ENCODE measurements around the gene KIF20A. TPM values are rescaled to one million over a fixed set of nuclear protein-coding genes. Genes with fewer than 3 reads are reported as not detected.

Gene KIF20A
- 38.7 to 44.6 TPM (median 41.8 TPM) in 5 replicates for total RNA-seq (2022; extraction: Qiagen RNA extraction)

DNA sequence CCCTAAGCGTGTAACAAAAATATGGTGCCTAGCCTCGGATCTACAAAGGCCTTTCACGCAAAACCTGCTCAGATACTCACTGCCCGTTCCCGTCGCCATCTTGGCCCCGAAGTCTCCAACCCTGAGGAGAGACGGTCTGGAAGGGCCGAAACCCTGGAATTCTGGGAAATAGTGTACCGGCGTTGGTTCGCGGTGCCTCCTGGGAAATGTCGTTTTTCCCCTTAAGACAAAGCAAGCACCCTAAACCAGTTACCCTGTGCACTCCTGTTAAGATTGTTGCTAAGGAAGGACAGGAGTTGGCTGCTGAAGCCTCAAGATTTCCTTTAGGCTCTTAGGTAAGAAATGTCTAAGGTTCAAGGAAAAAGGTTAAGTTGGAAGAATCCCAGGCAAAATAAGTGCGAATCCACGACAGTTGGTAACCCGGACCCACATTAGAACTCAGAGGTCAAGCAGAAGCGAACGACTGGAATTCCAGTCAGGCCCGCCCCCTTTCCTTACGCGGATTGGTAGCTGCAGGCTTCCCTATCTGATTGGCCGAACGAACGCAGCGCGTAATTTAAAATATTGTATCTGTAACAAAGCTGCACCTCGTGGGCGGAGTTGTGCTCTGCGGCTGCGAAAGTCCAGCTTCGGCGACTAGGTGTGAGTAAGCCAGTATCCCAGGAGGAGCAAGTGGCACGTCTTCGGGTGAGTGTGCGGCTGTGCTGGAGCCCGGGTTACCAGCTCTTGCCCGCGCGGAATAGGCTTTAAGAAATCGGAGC is at the start of gene KIF20A, which contains the start of gene BRD8:
Gene KIF20A, plus strand, starts transcription at position 597 of the 761 bp plus-strand sequence. CDS start 569 bp downstream, outside the sequence.
Gene BRD8, minus strand, starts transcription at position 115 of the 761 bp plus-strand sequence. Its CDS starts 16 bp downstream, at position 99.

DNA sequence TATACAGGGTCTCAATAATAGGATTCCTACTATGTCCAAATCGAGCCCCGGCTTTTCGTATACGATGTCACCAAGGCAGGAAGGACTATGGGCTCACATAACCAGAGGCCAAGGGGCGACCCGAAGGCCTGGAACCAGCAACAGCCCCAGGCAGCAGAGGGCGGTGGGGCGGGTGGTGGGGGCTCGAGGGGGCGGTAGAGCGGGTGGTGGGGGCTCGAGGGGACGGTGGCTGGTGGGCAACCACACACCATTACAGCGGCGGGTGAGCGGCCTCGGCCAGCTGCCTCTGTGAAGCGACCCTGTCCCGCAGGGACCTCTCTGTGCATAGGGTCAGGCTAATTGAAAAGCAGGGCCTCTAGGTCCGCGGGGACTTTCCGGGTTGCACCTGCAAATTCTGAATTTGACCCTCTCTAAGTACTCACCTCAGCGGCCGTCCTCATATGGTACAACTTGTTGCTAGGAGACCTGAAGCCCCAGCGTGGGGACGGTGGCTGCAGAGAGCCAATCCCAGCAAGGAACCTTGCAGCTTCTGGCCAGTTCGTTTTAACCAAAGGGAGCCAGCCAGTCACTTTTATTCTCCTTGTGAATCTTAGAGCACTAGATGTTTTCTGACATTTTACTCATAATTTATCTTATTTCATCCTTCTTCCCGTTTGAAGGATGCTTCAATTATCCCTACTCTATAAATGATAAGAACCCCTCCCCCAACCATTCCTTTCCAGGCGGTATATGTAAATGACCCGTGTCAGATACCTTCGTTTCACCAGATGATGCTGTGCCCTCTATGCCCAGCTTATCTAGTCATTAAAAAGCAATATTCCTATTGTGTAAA is 39.7 kb upstream of the KIF20A start, which contains the start of gene NME5:
Gene NME5, minus strand, starts transcription at position 480 of the 832 bp plus-strand sequence. CDS start 648 bp downstream, outside the sequence.

DNA sequence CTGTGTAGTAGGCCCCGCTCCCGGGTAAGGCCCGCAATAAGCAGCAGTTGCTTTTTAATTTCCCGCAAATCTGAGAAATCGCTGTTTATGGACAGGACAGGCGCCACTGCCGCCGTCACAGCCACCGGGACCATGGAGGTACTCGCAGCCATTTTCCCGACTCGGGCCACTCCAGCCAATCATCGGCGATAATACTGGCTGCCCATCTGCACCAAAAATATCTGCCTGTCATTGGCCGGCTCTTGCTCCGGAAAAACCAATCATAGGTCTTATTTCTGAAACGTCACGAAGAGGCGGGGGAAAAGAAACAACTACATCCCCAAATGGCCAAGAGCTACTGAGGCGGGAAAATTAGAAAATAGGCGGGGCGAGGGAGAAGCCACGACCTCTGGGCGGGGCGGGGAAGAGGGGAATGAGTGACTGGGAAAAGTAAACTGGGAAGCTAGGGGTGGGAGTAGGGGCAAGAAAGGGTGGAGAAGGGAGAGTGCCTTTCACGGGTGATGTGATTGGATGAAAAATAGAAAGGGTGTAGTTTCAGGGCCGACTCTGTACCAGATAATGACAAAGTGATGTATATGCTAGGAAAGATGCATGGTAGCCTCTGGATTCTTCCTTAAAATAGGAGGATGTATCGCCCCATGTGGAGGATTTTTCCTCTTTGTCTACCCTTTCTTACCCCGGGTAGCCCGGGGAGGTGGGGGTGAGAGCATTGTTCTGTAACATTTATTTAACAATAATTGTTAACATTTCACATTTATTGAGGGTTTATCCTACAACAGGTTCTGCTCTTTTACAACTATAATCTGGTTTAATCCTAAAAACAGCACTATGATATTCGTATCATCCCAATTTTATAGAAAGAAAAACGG is 34.5 kb downstream of the KIF20A start, which contains the start of gene CDC23:
Gene CDC23, minus strand, starts transcription at position 163 of the 869 bp plus-strand sequence. Its CDS starts 11 bp downstream, at position 152.

Other genes with a start within 250 kb of the KIF20A start
- 9.3 to 15.7 TPM (median 11.9 TPM) in 5 replicates for gene FAM13B, start 146.0 kb upstream of the KIF20A start, total RNA-seq (2022; extraction: Qiagen RNA extraction)
- not detected in 5 replicates for gene WNT8A, start 95.1 kb upstream of the KIF20A start, total RNA-seq (2022; extraction: Qiagen RNA extraction)
- gene NME5, start 39.7 kb upstream of the KIF20A start, total RNA-seq (2022; extraction: Qiagen RNA extraction): not detected in 5 replicates
- gene BRD8, start 482 bp upstream of the KIF20A start, total RNA-seq (2022; extraction: Qiagen RNA extraction): 42.4 to 49.1 TPM (median 46.3 TPM) in 5 replicates
- gene CDC23, start 34.2 kb downstream of the KIF20A start, total RNA-seq (2022; extraction: Qiagen RNA extraction): 23.2 to 30.2 TPM (median 28.1 TPM) in 5 replicates
- gene GFRA3, start 95.5 kb downstream of the KIF20A start, total RNA-seq (2022; extraction: Qiagen RNA extraction): 0.05 to 0.07 TPM in 2 of 5 replicates, not detected in the others
- 9.0 to 11.0 TPM (median 9.7 TPM) in 5 replicates for gene CDC25C, start 152.7 kb downstream of the KIF20A start, total RNA-seq (2022; extraction: Qiagen RNA extraction)
- 17.4 to 21.1 TPM (median 19.6 TPM) in 5 replicates for gene FAM53C, start 159.2 kb downstream of the KIF20A start, total RNA-seq (2022; extraction: Qiagen RNA extraction)
- gene KDM3B, start 173.6 kb downstream of the KIF20A start, total RNA-seq (2022; extraction: Qiagen RNA extraction): 38.3 to 45.6 TPM (median 43.9 TPM) in 5 replicates

All from A549 treated with dexamethasone at 1 μM for 4 hours (cell line).